IMR-90 (cell line): Measurements from ENCODE around the gene MAPKAPK2. TPM values are rescaled to one million over a fixed set of nuclear protein-coding genes. Genes with fewer than 3 reads are reported as not detected.
A peak's percentile ranks its signal among the peaks of the same experiment; 100 is the strongest.

Source experiments
- ATAC-seq: fragments of 200-7000 bp; cut with Tn5 transposase; 2 replicates; pipeline ENCODE4 v1.9.1; 2020; ENCODE audit warnings: low read depth, mild to moderate bottlenecking, moderate library complexity
- BruUV-seq: library from RNA; stranded (reverse); fragments of 400-500 nt; replicated peaks from 2 replicates; lab custom pipeline; 2021; lab: Mats Ljungman, UMichigan
- CTCF ChIA-PET: fragments of 300-600 bp; formaldehyde crosslinking; extraction: SDS; loops from one replicate; lab custom pipeline; 2021; ENCODE audit warnings: antibody characterized with exemption; lab: Yijun Ruan, JAX
- POLR2A ChIA-PET: fragments of 300-600 bp; sonication (Branson Sonifier 250); formaldehyde crosslinking; loops from one replicate; lab custom pipeline; 2022; ENCODE audit warnings: antibody characterized with exemption; ENCODE audit not compliant: unreplicated experiment; lab: Charles Lee
- DNase-seq: peaks from one replicate; pipeline ENCODE4 v3.0.0; 2013
- H2AFZ ChIP-seq: replicated peaks from 2 replicates; pipeline ENCODE3; 2013; ENCODE audit warnings: low read length, mild to moderate bottlenecking; ENCODE audit not compliant: poor library complexity
- H2AK5ac ChIP-seq: 2 replicates; pipeline ENCODE4 v1.6.1; 2013; ENCODE audit warnings: low read depth, low read length, inconsistent platforms
- H2AK9ac ChIP-seq: replicated peaks from 2 replicates; pipeline ENCODE3; 2013; ENCODE audit warnings: mild to moderate bottlenecking, low read depth, low read length, moderate library complexity; ENCODE audit not compliant: poor library complexity
- H2BK120ac ChIP-seq: 2 replicates; pipeline ENCODE4 v1.6.1; 2013; ENCODE audit warnings: low read depth, low read length, inconsistent platforms
- H2BK15ac ChIP-seq: 3 replicates; pipeline ENCODE4 v1.6.1; 2013; ENCODE audit warnings: low read depth, low read length, inconsistent platforms
- H2BK20ac ChIP-seq: 2 replicates; pipeline ENCODE4 v1.6.1; 2013; ENCODE audit warnings: low read depth, mild to moderate bottlenecking, inconsistent platforms, low read length, moderate library complexity
- H2BK5ac ChIP-seq: 2 replicates; pipeline ENCODE4 v1.6.1; 2013; ENCODE audit warnings: mild to moderate bottlenecking, low read depth, low read length, inconsistent platforms; ENCODE audit not compliant: poor library complexity, severe bottlenecking
- H3K14ac ChIP-seq: replicated peaks from 2 replicates; pipeline ENCODE4 v1.6.1; 2013; ENCODE audit warnings: low read depth, low read length, inconsistent platforms
- H3K18ac ChIP-seq: 2 replicates; pipeline ENCODE4 v1.6.1; 2013; ENCODE audit warnings: low read depth, low read length, control low read depth
- H3K23ac ChIP-seq: 2 replicates; pipeline ENCODE4 v1.6.1; 2013; ENCODE audit warnings: low read depth, low read length, inconsistent platforms
- H3K27ac ChIP-seq: 2 replicates; pipeline ENCODE4 v1.5.1; 2013; ENCODE audit warnings: mild to moderate bottlenecking, control low read depth, low read length; ENCODE audit not compliant: insufficient read depth
- H3K27me3 ChIP-seq: 2 replicates; pipeline ENCODE4 v1.6.1; 2013; ENCODE audit warnings: low read length; ENCODE audit not compliant: control insufficient read depth, insufficient read depth
- H3K36me3 ChIP-seq: 2 replicates; pipeline ENCODE4 v1.6.1; 2013; ENCODE audit warnings: low read length, mixed read lengths; ENCODE audit not compliant: control insufficient read depth, insufficient read depth
- H3K4ac ChIP-seq: 2 replicates; pipeline ENCODE4 v1.6.1; 2013; ENCODE audit warnings: low read depth, low read length, inconsistent platforms
- H3K4me1 ChIP-seq: 2 replicates; pipeline ENCODE4 v1.6.1; 2013; ENCODE audit warnings: low read length, mixed read lengths; ENCODE audit not compliant: control insufficient read depth, insufficient read depth
- H3K4me2 ChIP-seq: 2 replicates; pipeline ENCODE4 v1.6.1; 2013; ENCODE audit warnings: low read depth, mild to moderate bottlenecking, control low read depth, low read length, moderate library complexity
- H3K4me3 ChIP-seq: 2 replicates; pipeline ENCODE4 v1.5.1; 2013; ENCODE audit warnings: low read depth, mild to moderate bottlenecking, control low read depth, low read length, moderate library complexity; ENCODE audit not compliant: insufficient read depth
- H3K56ac ChIP-seq: 2 replicates; pipeline ENCODE4 v1.6.1; 2013; ENCODE audit warnings: low read length, inconsistent platforms; ENCODE audit not compliant: insufficient read depth; ENCODE audit errors: extremely low read depth
- H3K79me1 ChIP-seq, 2 experiments: 2 replicates each; pipeline ENCODE4 v1.6.1; 2013; ENCODE audit warnings: low read length in 2 of 2, inconsistent platforms in 1 of 2, low read depth in 1 of 2
- H3K9ac ChIP-seq: 2 replicates; pipeline ENCODE4 v1.6.1; 2013; ENCODE audit warnings: low read depth, low read length, control low read depth
- H3K9me1 ChIP-seq: 2 replicates; pipeline ENCODE4 v1.6.1; 2013; ENCODE audit warnings: low read length, inconsistent platforms; ENCODE audit not compliant: insufficient read depth
- H3K9me3 ChIP-seq: 2 replicates; pipeline ENCODE4 v1.6.1; 2013; ENCODE audit warnings: low read length; ENCODE audit not compliant: control insufficient read depth, insufficient read depth
- H4K20me1 ChIP-seq: 2 replicates; pipeline ENCODE4 v1.6.1; 2013; ENCODE audit warnings: low read length, inconsistent platforms; ENCODE audit not compliant: insufficient read depth
- H4K5ac ChIP-seq: 2 replicates; pipeline ENCODE4 v1.6.1; 2013; ENCODE audit warnings: mild to moderate bottlenecking, low read depth, low read length, control low read depth
- H4K8ac ChIP-seq, 2 experiments: 2 replicates each; pipeline ENCODE4 v1.6.1; 2013; ENCODE audit warnings: low read depth in 2 of 2, low read length in 2 of 2, control low read depth in 1 of 2, inconsistent platforms in 1 of 2
- H4K91ac ChIP-seq: 2 replicates; pipeline ENCODE4 v1.6.1; 2013; ENCODE audit warnings: low read depth, low read length, inconsistent platforms; ENCODE audit not compliant: insufficient read depth
- BHLHE40 ChIP-seq: fragments of 150-350 bp; IDR thresholded peaks from 2 replicates; pipeline ENCODE4 v1.6.1; 2016; ENCODE audit warnings: mild to moderate bottlenecking, low read depth, low read length
- CEBPB ChIP-seq: IDR thresholded peaks from 2 replicates; pipeline ENCODE4 v1.6.1; 2012; ENCODE audit warnings: low read depth, low read length, improper control_type of control experiment
- CHD1 ChIP-seq: IDR thresholded peaks from 2 replicates; pipeline ENCODE4 v1.6.1; 2012; ENCODE audit warnings: low read depth, low read length, improper control_type of control experiment
- CTCF ChIP-seq: conservative IDR thresholded peaks from 2 replicates; pipeline ENCODE4 v1.5.1; 2012; ENCODE audit warnings: mild to moderate bottlenecking, low read depth, low read length, improper control_type of control experiment
- ELK1 ChIP-seq: fragments of 150-350 bp; IDR thresholded peaks from 2 replicates; pipeline ENCODE4 v1.6.1; 2016; ENCODE audit warnings: low read depth, mild to moderate bottlenecking, low read length, moderate library complexity, borderline replicate concordance
- FOS ChIP-seq: fragments of 150-350 bp; IDR thresholded peaks from 2 replicates; pipeline ENCODE4 v1.6.1; 2016; ENCODE audit warnings: low read depth, low read length
- MAFK ChIP-seq: IDR thresholded peaks from 2 replicates; pipeline ENCODE4 v1.6.1; 2012; ENCODE audit warnings: low read depth, low read length, improper control_type of control experiment
- MAZ ChIP-seq: IDR thresholded peaks from 2 replicates; pipeline ENCODE4 v1.6.1; 2012; ENCODE audit warnings: low read depth, mild to moderate bottlenecking, low read length, improper control_type of control experiment, moderate library complexity, borderline replicate concordance
- MXI1 ChIP-seq: IDR thresholded peaks from 2 replicates; pipeline ENCODE4 v1.6.1; 2012; ENCODE audit warnings: low read depth, mild to moderate bottlenecking, low read length, moderate library complexity, borderline replicate concordance
- NFE2L2 ChIP-seq: fragments of 150-350 bp; IDR thresholded peaks from 2 replicates; pipeline ENCODE4 v1.6.1; 2016; ENCODE audit warnings: low read depth, mild to moderate bottlenecking, low read length
- RAD21 ChIP-seq: IDR thresholded peaks from 2 replicates; pipeline ENCODE4 v1.6.1; 2012; ENCODE audit warnings: low read length, improper control_type of control experiment
- RCOR1 ChIP-seq: IDR thresholded peaks from 2 replicates; pipeline ENCODE4 v1.6.1; 2012; ENCODE audit warnings: mild to moderate bottlenecking, low read length, improper control_type of control experiment; ENCODE audit not compliant: insufficient replicate concordance
- RFX5 ChIP-seq: IDR thresholded peaks from 2 replicates; pipeline ENCODE4 v1.8.0; 2012; ENCODE audit warnings: low read depth, mild to moderate bottlenecking, low read length, moderate library complexity
- SMC3 ChIP-seq: fragments of 150-350 bp; IDR thresholded peaks from 2 replicates; pipeline ENCODE4 v1.6.1; 2016; ENCODE audit warnings: low read depth, mild to moderate bottlenecking, antibody characterized with exemption, low read length, moderate library complexity
- USF2 ChIP-seq: fragments of 150-350 bp; IDR thresholded peaks from 2 replicates; pipeline ENCODE4 v1.6.1; 2017; ENCODE audit warnings: mild to moderate bottlenecking, antibody characterized with exemption, low read length, low read depth
- WGBS, 2 experiments: methylation state at CpG; one replicate each; pipeline versions ENCODE4 v1.1.5 to v1.1.7; 2013; ENCODE audit warnings: missing lambda C conversion rate in 2 of 2; ENCODE audit not compliant: insufficient read length in 1 of 2; ENCODE audit errors: extremely low coverage in 2 of 2; 5-methylcytosine and 5-hydroxymethylcytosine counted together
- dilution Hi-C: fragments of 300-500 bp; cut with HindIII; formaldehyde crosslinking; loops from one replicate; pipeline ENCODE4 v1.14.3; 2018; ENCODE audit warnings: low sequenced_read_pairs; ENCODE audit not compliant: unreplicated experiment
- in situ Hi-C: fragments of 300-500 bp; cut with MboI; formaldehyde crosslinking; loops from 3 replicates; pipeline ENCODE4 v1.14.3; 2019; ENCODE audit warnings: low sequenced_read_pairs, inconsistent platforms, mixed read lengths
- intact Hi-C: fragments of 100-400 bp; cut with micrococcal nuclease; formaldehyde crosslinking; loops from 2 replicates; pipeline ENCODE4 v1.10.0; 2022
- polyA plus RNA-seq, 3 experiments: library from polyadenylated mRNA; depleted of rRNA; stranded (reverse); fragments of >200 nt; gene quantifications; 2 replicates each; pipeline ENCODE4 v1.2.3, GENCODE V29; 2012; ENCODE audit warnings: low replicate concordance in 1 of 3
- total RNA-seq: library from RNA; depleted of rRNA; stranded (reverse); fragments of >200 nt; gene quantifications from 2 replicates; pipeline ENCODE4 v1.2.3, GENCODE V29; 2012

MAPKAPK2 gene
- total and polyA plus RNA-seq, 2 of the 4 experiments (the other 2 are of a cell fraction), result 56.5 to 66.4 TPM

GRCh38 chr1:206744683-206745082, 60.0 kb downstream of the MAPKAPK2 start:
- H2BK15ac ChIP-seq, result no peak overlapping the region
- no TSS peak for BruUV-seq
- no peaks in the 10 kb centered on the region for H4K20me1 ChIP-seq
- no peak overlapping the region for H2BK120ac ChIP-seq
- no peak overlapping the region for H4K91ac ChIP-seq
- H4K8ac ChIP-seq, result no peak overlapping the region
- H3K14ac ChIP-seq, result no peak overlapping the region
- H2BK5ac ChIP-seq, result no peak overlapping the region
- DNase-seq (peak; percentile 21), ATAC-seq (no peak)
- TF ChIP-seq CTCF (no peak), CHD1 (no peak), CEBPB (no peak), NFE2L2 (no peak), FOS (no peak), RFX5 (no peak), SMC3 (no peak), MXI1 (no peak), RCOR1 (no peak), BHLHE40 (peak; percentile 82), ELK1 (no peak), RAD21 (no peak), USF2 (peak; percentile 34; the same call in 1 of the 2 replicates), MAFK (no peak), MAZ (no peak)
- H3K56ac ChIP-seq, result no peak overlapping the region
- peak overlapping the region; percentile 13 for H2AK9ac ChIP-seq
- H3K23ac ChIP-seq, result no peak overlapping the region
- H3K79me1 ChIP-seq, result no peaks in the 10 kb centered on the region
- no peak overlapping the region for H3K9ac ChIP-seq
- H3K9me1 ChIP-seq, result peaks cover 18% of the 10 kb centered on the region; the same call in 1 of the 2 replicates
- no peaks in the 10 kb centered on the region for H3K36me3 ChIP-seq
- no peak overlapping the region for H3K4ac ChIP-seq
- dilution Hi-C loops (no loop called here), intact Hi-C loops (no loop called here), in situ Hi-C loops (no loop called here)
- H3K4me2 ChIP-seq, result no peak overlapping the region
- no peaks in the 10 kb centered on the region for H3K9me3 ChIP-seq
- ChIA-PET POLR2A (no interaction called here), CTCF (interaction anchor here (1.4 kb wide), 1 partner anchor 65 kb away, joined by 4 read pairs; no protein-coding TSS in a partner anchor)
- H3K27ac ChIP-seq, result no peak overlapping the region
- peaks cover 3% of the 10 kb centered on the region for H3K4me1 ChIP-seq
- no peak overlapping the region for H2AFZ ChIP-seq
- no peak overlapping the region for H3K4me3 ChIP-seq
- no peak overlapping the region for H3K18ac ChIP-seq
- no peaks in the 10 kb centered on the region for H3K27me3 ChIP-seq
- H4K5ac ChIP-seq, result no peak overlapping the region
- H2BK20ac ChIP-seq, result no peak overlapping the region
- H2AK5ac ChIP-seq, result no peak overlapping the region
- WGBS, 2 experiments, result 93% methylated on average over 2 of the region's 4 CpGs; no CpG with 5 or more reads in 1 of the 2 experiments
